A549 (cell line): ENCODE data around the gene IQCE. TPM values are rescaled to one million over a fixed set of nuclear protein-coding genes. Genes with fewer than 3 reads are reported as not detected.
A peak's percentile ranks its signal among the peaks of the same experiment; 100 is the strongest.

Experiments used
- ATAC-seq, 2 experiments: fragments of 200-7000 bp in 1 of 2; fragments of >200 bp in 1 of 2; cut with Nextera tagmentation in 1 of 2; cut with Tn5 transposase in 1 of 2; 3 replicates each; pipeline versions ENCODE4 v1.8.0 to v1.9.1; 2018 to 2020; ENCODE audit warnings: mild to moderate bottlenecking in 1 of 2, moderate library complexity in 1 of 2
- CTCF ChIA-PET: fragments of 300-600 bp; sonication (Branson Sonifier 250); formaldehyde crosslinking; extraction: SDS; loops from one replicate; lab custom pipeline; 2021; ENCODE audit warnings: antibody characterized with exemption, inconsistent platforms; lab: Yijun Ruan, JAX
- POLR2A ChIA-PET: fragments of 350-600 bp; formaldehyde crosslinking; extraction: SDS; loops from one replicate; lab custom pipeline; 2021; ENCODE audit warnings: antibody characterized with exemption, inconsistent platforms; lab: Yijun Ruan, JAX
- DNase-seq, 2 experiments: peaks; one replicate each; pipeline versions ENCODE4 v3.0.0 to v3.0.0-alpha.2; 2011 to 2016; ENCODE audit warnings: low read depth in 1 of 2, low spot score in 1 of 2
- FAIRE-seq: peaks from 2 replicates; lab custom pipeline; 2011; peaks lifted over from hg19 to GRCh38; lab: Jason Lieb, UNC
- H3K27ac ChIP-seq, 2 experiments: fragments of >200 bp; sonication (Bioruptor Twin); formaldehyde crosslinking; 3 replicates each; pipeline ENCODE4 v1.5.1; 2016 to 2017
- H3K4me1 ChIP-seq: fragments of >200 bp; sonication (Bioruptor Twin); formaldehyde crosslinking; 3 replicates; pipeline ENCODE4 v1.6.1; 2016
- H3K4me2 ChIP-seq: fragments of >200 bp; sonication (Bioruptor Twin); formaldehyde crosslinking; 3 replicates; pipeline ENCODE4 v1.6.1; 2016
- H3K4me3 ChIP-seq: fragments of >200 bp; sonication (Bioruptor Twin); formaldehyde crosslinking; 3 replicates; pipeline ENCODE4 v1.5.1; 2016
- H3K9me3 ChIP-seq: fragments of >200 bp; sonication (Bioruptor Twin); formaldehyde crosslinking; 3 replicates; pipeline ENCODE4 v1.6.1; 2016
- ATOH8 ChIP-seq: fragments of 250-450 bp; sonication (Bioruptor Pico); IDR thresholded peaks from 2 replicates; pipeline ENCODE4 v1.5.0; 2020; ENCODE audit warnings: low read depth, mild to moderate bottlenecking, moderate library complexity
- CBX8 ChIP-seq: fragments of 200-600 bp; sonication (generic); IDR thresholded peaks from 2 replicates; pipeline ENCODE4 v1.6.1; 2016
- CEBPB ChIP-seq, 2 experiments: fragments of >200 bp in 1 of 2; sonication (Bioruptor Twin) in 1 of 2; formaldehyde crosslinking in 1 of 2; IDR thresholded peaks; 2 replicates each; pipeline ENCODE4 v1.6.1; 2012 to 2016
- E2F6 ChIP-seq: IDR thresholded peaks from 2 replicates; pipeline ENCODE4 v1.6.1; 2012; ENCODE audit warnings: low read depth, borderline replicate concordance
- ELK1 ChIP-seq: fragments of 150-350 bp; IDR thresholded peaks from 2 replicates; pipeline ENCODE4 v1.6.1; 2014; ENCODE audit warnings: low read depth, mild to moderate bottlenecking, low read length
- EP300 ChIP-seq, 2 experiments: fragments of >200 bp; sonication (Bioruptor Twin); formaldehyde crosslinking; IDR thresholded peaks; 2 replicates in 1 of 2; 3 replicates in 1 of 2; pipeline ENCODE4 v1.6.1; 2016 to 2017
- FOSB ChIP-seq: fragments of 250-450 bp; sonication (Bioruptor Pico); IDR thresholded peaks from 2 replicates; pipeline ENCODE4 v1.5.0; 2020; ENCODE audit warnings: mild to moderate bottlenecking, moderate library complexity
- FOXS1 ChIP-seq: fragments of 250-450 bp; sonication (Bioruptor Pico); IDR thresholded peaks from 2 replicates; pipeline ENCODE4 v1.5.0; 2020; ENCODE audit warnings: mild to moderate bottlenecking, moderate library complexity
- HDAC2 ChIP-seq: fragments of 200-600 bp; sonication (generic); IDR thresholded peaks from 2 replicates; pipeline ENCODE4 v1.6.1; 2016
- HES2 ChIP-seq: fragments of >200 bp; sonication (Bioruptor Twin); formaldehyde crosslinking; IDR thresholded peaks from 2 replicates; pipeline ENCODE4 v1.6.1; 2016
- HMGXB4 ChIP-seq: fragments of 250-450 bp; sonication (Bioruptor Pico); IDR thresholded peaks from 2 replicates; pipeline ENCODE4 v1.5.0; 2021; ENCODE audit warnings: mild to moderate bottlenecking, moderate library complexity, borderline replicate concordance
- MAX ChIP-seq: IDR thresholded peaks from 2 replicates; pipeline ENCODE4 v1.6.1; 2012
- NFE2L2 ChIP-seq: fragments of 150-350 bp; conservative IDR thresholded peaks from 2 replicates; pipeline ENCODE4 v1.6.1; 2014; ENCODE audit warnings: low read length
- NPAS2 ChIP-seq: fragments of 250-450 bp; sonication (Bioruptor Pico); IDR thresholded peaks from 2 replicates; pipeline ENCODE4 v1.8.0; 2022; ENCODE audit warnings: mild to moderate bottlenecking, moderate library complexity, borderline replicate concordance
- NR3C1 ChIP-seq: fragments of >200 bp; sonication (Bioruptor Twin); formaldehyde crosslinking; IDR thresholded peaks from 3 replicates; pipeline ENCODE4 v1.6.1; 2017
- PBX3 ChIP-seq: IDR thresholded peaks from 2 replicates; pipeline ENCODE4 v1.6.1; 2012
- PHF8 ChIP-seq: fragments of 200-600 bp; sonication (generic); IDR thresholded peaks from 2 replicates; pipeline ENCODE4 v1.6.1; 2016; ENCODE audit warnings: low read depth, mild to moderate bottlenecking, antibody characterized with exemption, moderate library complexity, borderline replicate concordance
- POLR2AphosphoS2 ChIP-seq: conservative IDR thresholded peaks from 2 replicates; pipeline ENCODE4 v1.6.1; 2012; ENCODE audit warnings: low read length, improper control_type of control experiment, inconsistent platforms
- RARB ChIP-seq: fragments of 250-450 bp; sonication (Bioruptor Pico); IDR thresholded peaks from 2 replicates; pipeline ENCODE4 v1.8.0; 2021; ENCODE audit warnings: mild to moderate bottlenecking, moderate library complexity
- RNF2 ChIP-seq: fragments of 200-600 bp; sonication (generic); IDR thresholded peaks from 2 replicates; pipeline ENCODE4 v1.6.1; 2016; ENCODE audit warnings: low read depth, mild to moderate bottlenecking, antibody characterized with exemption, moderate library complexity, borderline replicate concordance
- SMC3 ChIP-seq: fragments of >200 bp; sonication (Bioruptor Twin); formaldehyde crosslinking; IDR thresholded peaks from 3 replicates; pipeline ENCODE4 v1.6.1; 2018; ENCODE audit warnings: inconsistent platforms
- SREBF2 ChIP-seq: fragments of 450-650 bp; IDR thresholded peaks from 2 replicates; pipeline ENCODE4 v1.6.1; 2014; ENCODE audit warnings: mild to moderate bottlenecking, moderate library complexity
- TFCP2L1 ChIP-seq: fragments of 250-450 bp; sonication (Bioruptor Pico); IDR thresholded peaks from 2 replicates; pipeline ENCODE4 v1.5.0; 2021; ENCODE audit warnings: mild to moderate bottlenecking
- TP53 ChIP-seq: fragments of 250-450 bp; sonication (Bioruptor Pico); IDR thresholded peaks from 2 replicates; pipeline ENCODE4 v1.5.0; 2021; ENCODE audit warnings: mild to moderate bottlenecking, moderate library complexity
- WGBS: methylation state at CpG from one replicate; pipeline ENCODE4 v1.1.6; 2017; ENCODE audit errors: missing lambda C conversion rate; 5-methylcytosine and 5-hydroxymethylcytosine counted together
- polyA plus RNA-seq, 4 experiments: library from polyadenylated mRNA; depleted of rRNA in 3 of 4; stranded (reverse); fragments of >200 nt; fragmentation: RNase III in 1 of 4; extraction: RNeasy Plus Mini Kit Qiagen cat#74134 plus additional on column Dnase treatment in 1 of 4; gene quantifications; 2 replicates in 3 of 4; 3 replicates in 1 of 4; pipeline ENCODE4 v1.2.3, GENCODE V29; 2011 to 2017

Gene IQCE
- polyA plus RNA-seq, 2 of the 4 experiments (the other 2 are of a cell fraction), result 10.6 to 13.0 TPM

- DNase-seq (no peak), FAIRE-seq (no peak), ATAC-seq (peak; percentile 1 to 3; a peak in 3 of 6 replicates)
- Histone ChIP-seq H3K4me3 (peak overlapping the region; percentile 64), H3K4me2 (peak overlapping the region; percentile 100), H3K27ac (peak overlapping the region; percentile 97 to 100), H3K4me1 (peaks cover 25% of the 10 kb centered on the region), H3K9me3 (no peaks in the 10 kb centered on the region)
- whole genome bisulfite sequencing, result 8% methylated on average over 6 of the region's 12 CpGs
- TF ChIP-seq NFE2L2 (no peak), MAX (no peak), RNF2 (no peak), CEBPB (IDR thresholded peaks at IDR 0.05) (no peak), HES2 (no peak), ELK1 (no peak), PHF8 (no peak), TFCP2L1 (CRISPR knock-in tag) (no peak), RARB (CRISPR knock-in tag) (no peak), FOSB (CRISPR knock-in tag) (no peak), NPAS2 (no peak), E2F6 (no peak), HMGXB4 (CRISPR knock-in tag) (no peak), HDAC2 (no peak), EP300 (IDR thresholded peaks at IDR 0.05) (no peak)
- POLR2A ChIA-PET, result no interaction called here
- CTCF ChIA-PET, result interaction anchor here (1.0 kb wide), 2 partner anchors 8 to 51 kb away, joined by 3 read pairs; no protein-coding TSS in a partner anchor
Measured at GRCh38 chr7:2554661-2555111, 4.1 kb upstream of the IQCE start.

GRCh38 chr7:2555121-2556052, 3.4 kb upstream of the IQCE start, which contains the start of gene BRAT1:
Gene BRAT1, minus strand, starts transcription at chr7:2555524. Its CDS starts 1,093 bp downstream, at chr7:2554431.
- ChIA-PET POLR2A (no interaction called here), CTCF (interaction anchor here (1.3 kb wide), 1 partner anchor 16 kb away, joined by 4 read pairs; no protein-coding TSS in a partner anchor)
- peak within 1 kb of the TSS; percentile 64 for H3K4me3 ChIP-seq
- peak within 1 kb of the TSS; percentile 97 to 100 for H3K27ac ChIP-seq
- peaks cover 30% of the 10 kb centered on the region for H3K4me1 ChIP-seq
- FAIRE-seq, result no peak
- H3K9me3 ChIP-seq, result no peaks in the 10 kb centered on the region
- WGBS, result 3% methylated on average over 20 of the region's 79 CpGs
- H3K4me2 ChIP-seq, result peak within 1 kb of the TSS; percentile 100
- peak; percentile 94 to 96 for DNase-seq
- peak; percentile 80 to 91 for ATAC-seq
- TF ChIP-seq ATOH8 (CRISPR knock-in tag), result no peak
- no peak for TF ChIP-seq FOXS1 (CRISPR knock-in tag)
- no peak for TF ChIP-seq PBX3
- no peak; the same call in 2 of the 3 replicates for TF ChIP-seq SMC3
- peak; percentile 17; the same call in 1 of the 2 replicates for TF ChIP-seq E2F6
- TF ChIP-seq TP53 (CRISPR knock-in tag), result no peak
- no peak for TF ChIP-seq SREBF2
- no peak for TF ChIP-seq POLR2AphosphoS2
- TF ChIP-seq CBX8, result no peak
- TF ChIP-seq HMGXB4 (CRISPR knock-in tag), result peak; percentile 72; the same call in 1 of the 2 replicates
- no peak for TF ChIP-seq TFCP2L1 (CRISPR knock-in tag)
- peak; percentile 70; the same call in 1 of the 2 replicates for TF ChIP-seq MAX
- TF ChIP-seq NR3C1, result no peak
